GM12892 (cell line): ENCODE data around the gene TAF6.

Experiments used
- DNase-seq: peaks from one replicate; pipeline ENCODE4 v3.0.0; 2011; ENCODE audit not compliant: insufficient read length
- FAIRE-seq: peaks from 2 replicates; lab custom pipeline; 2011; peaks lifted over from hg19 to GRCh38; lab: Jason Lieb, UNC
- POLR2A ChIP-seq: IDR thresholded peaks from 2 replicates; pipeline ENCODE4 v1.6.1; 2011; ENCODE audit warnings: low read depth, low read length, control low read depth
- POLR2AphosphoS5 ChIP-seq: IDR thresholded peaks from 2 replicates; pipeline ENCODE4 v1.6.1; 2011; ENCODE audit warnings: low read depth, low read length, control low read depth
- TAF1 ChIP-seq: IDR thresholded peaks from 2 replicates; pipeline ENCODE4 v1.6.1; 2011; ENCODE audit warnings: low read depth, mild to moderate bottlenecking, control low read depth, low read length, borderline replicate concordance

The TAF6 gene

DNA sequence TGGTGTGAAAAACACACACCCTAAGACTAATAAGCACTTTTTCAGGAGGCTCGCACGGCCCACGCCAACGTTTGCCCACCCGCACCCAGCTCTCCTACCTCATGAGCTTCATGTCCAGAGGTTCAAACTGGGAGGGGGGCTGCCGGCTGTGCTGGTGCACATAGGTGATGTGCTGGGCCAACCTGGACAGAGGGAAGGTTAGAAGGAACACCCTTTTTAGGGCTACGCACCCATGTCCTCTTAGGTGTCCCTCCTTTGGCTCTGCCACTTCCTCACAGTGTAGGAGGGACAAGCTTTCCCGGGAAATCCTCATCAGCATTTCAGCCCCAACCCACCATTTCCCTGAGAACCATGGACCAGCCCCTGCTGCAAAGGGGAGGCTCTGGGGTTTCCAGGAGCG is 23.9 kb downstream of the TAF6 start:
- TF ChIP-seq POLR2AphosphoS5 (peak; percentile 12; the same call in 1 of the 2 replicates), POLR2A (no peak), TAF1 (no peak)
- FAIRE-seq: no peak
- DNase-seq: no peak

GRCh38 chr7:100093925-100094486 is 25.2 kb downstream of the TAF6 start:
- TF ChIP-seq POLR2AphosphoS5 (peak; percentile 60), POLR2A (peak; percentile 64), TAF1 (no peak)
- DNase-seq (no peak), FAIRE-seq (no peak)

GRCh38 chr7:100093498-100093897 is 25.7 kb downstream of the TAF6 start:
- no peak for DNase-seq

GRCh38 chr7:100093054-100093453 is 26.1 kb downstream of the TAF6 start:
- TF ChIP-seq POLR2A (no peak), POLR2AphosphoS5 (peak; percentile 69; the same call in 1 of the 2 replicates)
- FAIRE-seq (no peak), DNase-seq (no peak)

More at GRCh38 chr7:100093498-100093897, 25.7 kb downstream of the TAF6 start:
- no peak for FAIRE-seq
- 0 out of 2 replicates have a peak, but pooled peaks have one; percentile 17 for TF ChIP-seq POLR2AphosphoS5
- no peak for TF ChIP-seq POLR2A
- TF ChIP-seq TAF1: no peak

DNA sequence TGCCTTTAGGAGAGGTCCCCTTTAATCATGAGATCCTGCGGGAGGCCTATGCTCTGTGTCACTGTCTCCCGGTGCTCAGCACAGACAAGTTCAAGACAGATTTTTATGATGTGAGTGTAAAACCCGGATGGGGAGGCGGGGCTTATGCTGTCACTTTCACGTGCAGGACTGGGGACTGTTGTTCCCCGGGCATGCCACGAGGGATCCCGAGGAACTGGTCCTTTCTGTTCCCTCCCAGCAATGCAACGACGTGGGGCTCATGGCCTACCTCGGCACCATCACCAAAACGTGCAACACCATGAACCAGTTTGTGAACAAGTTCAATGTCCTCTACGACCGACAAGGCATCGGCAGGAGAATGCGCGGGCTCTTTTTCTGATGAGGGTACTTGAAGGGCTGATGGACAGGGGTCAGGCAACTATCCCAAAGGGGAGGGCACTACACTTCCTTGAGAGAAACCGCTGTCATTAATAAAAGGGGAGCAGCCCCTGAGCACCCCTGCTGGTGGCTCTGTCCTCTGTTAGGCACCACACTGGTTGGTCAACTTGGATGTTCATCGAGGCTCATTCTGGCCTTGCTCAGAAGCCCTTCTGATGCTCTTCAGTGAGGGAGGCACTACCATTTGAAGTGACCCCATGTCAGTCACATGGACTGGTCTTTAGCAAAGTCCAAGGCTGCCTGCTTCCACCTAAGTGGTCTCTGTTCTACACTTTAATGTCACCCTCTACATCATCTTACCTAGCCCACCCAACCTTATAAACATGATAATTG is 27.6 kb downstream of the TAF6 start:
- no peak for FAIRE-seq
- TF ChIP-seq POLR2A: peak; percentile 90
- TF ChIP-seq POLR2AphosphoS5: peak; percentile 82
- no peak for TF ChIP-seq TAF1
- no peak for DNase-seq

- no peak for TF ChIP-seq TAF1
- no peak for TF ChIP-seq POLR2AphosphoS5
- no peak; the same call in 1 of the 2 replicates for TF ChIP-seq POLR2A
- DNase-seq: no peak
- FAIRE-seq: no peak
These were observed 28.4 kb downstream of the TAF6 start for GRCh38 chr7:100090527-100091410.

DNA sequence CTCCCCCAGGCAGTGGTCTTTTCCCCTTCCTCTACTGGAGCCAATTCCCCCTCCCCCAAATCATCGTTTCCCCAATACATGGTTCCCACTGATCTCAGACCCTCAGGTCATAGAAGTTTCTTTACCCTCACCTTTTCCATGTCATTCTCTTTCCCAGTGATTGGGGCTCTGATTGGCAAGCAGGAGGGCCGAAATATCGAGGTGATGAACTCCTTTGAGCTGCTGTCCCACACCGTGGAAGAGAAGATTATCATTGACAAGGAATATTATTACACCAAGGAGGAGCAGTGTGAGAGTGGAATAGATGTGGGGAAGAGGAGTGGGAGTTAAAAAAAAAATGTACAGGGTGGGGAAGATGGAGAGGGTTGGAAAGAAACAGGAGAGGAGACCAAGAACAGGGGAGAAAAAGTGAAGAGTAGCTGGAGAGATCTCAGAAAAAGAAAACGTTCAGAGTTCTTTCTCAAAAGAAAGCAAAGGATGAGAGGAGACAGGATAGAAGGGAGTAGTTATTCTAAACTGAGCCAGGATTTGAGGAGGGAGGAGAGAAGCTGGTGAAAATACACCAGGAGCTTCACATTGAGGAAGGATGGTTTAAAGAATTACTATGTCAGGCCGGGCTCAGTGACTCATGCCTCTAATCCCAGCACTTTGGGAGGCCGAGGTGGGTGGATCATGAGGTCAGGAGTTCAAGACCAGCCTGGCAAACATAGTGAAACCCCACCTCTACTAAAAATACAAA is 29.5 kb downstream of the TAF6 start:
- no peak for FAIRE-seq
- DNase-seq: no peak
- TF ChIP-seq POLR2A (no peak), TAF1 (no peak), POLR2AphosphoS5 (no peak)

DNA sequence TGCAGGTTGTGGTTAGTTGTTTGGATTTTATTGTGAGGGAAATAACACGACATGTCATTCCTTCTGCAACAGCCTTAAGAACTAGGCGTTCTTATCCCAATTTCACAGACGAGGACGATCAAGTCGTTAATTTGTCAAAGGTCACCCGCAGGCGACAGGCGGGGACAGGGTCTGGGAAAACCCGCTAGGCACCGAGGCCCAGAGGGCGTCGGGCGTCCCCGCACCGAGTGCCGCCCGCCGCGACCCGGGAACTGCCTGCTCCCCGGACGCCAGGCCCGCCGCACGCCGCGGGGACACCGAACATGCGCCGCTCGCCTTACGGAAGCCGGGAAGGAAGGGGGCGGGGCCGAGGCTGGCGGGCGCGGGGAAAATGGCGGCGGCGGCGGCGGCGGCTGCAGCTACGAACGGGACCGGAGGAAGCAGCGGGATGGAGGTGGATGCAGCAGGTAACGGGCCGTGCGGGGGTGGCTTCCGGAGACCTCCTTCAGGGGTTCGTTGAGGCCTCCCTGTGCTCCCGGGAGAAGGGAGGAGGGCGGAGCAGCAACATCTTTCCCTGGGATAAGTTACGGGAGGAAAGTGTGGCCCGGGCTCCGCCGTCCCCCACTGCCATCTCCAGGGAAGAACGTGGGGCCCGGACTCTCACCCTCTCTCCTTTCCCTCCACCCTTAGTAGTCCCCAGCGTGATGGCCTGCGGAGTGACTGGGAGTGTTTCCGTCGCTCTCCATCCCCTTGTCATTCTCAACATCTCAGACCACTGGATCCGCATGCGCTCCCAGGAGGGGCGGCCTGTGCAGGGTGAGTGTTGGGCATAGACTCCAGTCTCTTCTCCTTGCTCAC is 30.3 kb downstream of the TAF6 start, which contains the start of gene COPS6:
TSS of gene COPS6 (plus strand) at position 349 of the 837 bp plus-strand sequence. CDS start at position 371, 22 bp downstream.
- FAIRE-seq: peak; percentile 98
- DNase-seq: peak; percentile 91
- TF ChIP-seq POLR2AphosphoS5: peak; percentile 41; the same call in 1 of the 2 replicates
- TF ChIP-seq TAF1: peak; percentile 64
- TF ChIP-seq POLR2A: peak; percentile 92; the same call in 1 of the 2 replicates

GRCh38 chr7:100088095-100088620 is 31.0 kb downstream of the TAF6 start:
- DNase-seq: no peak
- no peak for FAIRE-seq

More at GRCh38 chr7:100088095-100088620, 31.0 kb downstream of the TAF6 start:
- TF ChIP-seq TAF1: no peak
- TF ChIP-seq POLR2A: no peak
- no peak for TF ChIP-seq POLR2AphosphoS5
